ENCODE results near the gene GPR42. TPM values are rescaled to one million over a fixed set of nuclear protein-coding genes. Genes with fewer than 3 reads are reported as not detected.

Gene GPR42
- total RNA-seq, 2 donors from 2014 or later = not detected

GRCh38 chr19:35341565-35342225, 29.2 kb upstream of the GPR42 start:
- Histone ChIP-seq H3K36me3 (no peaks in the 10 kb centered on the region), H3K4me3 (no peak overlapping the region), H3K4me1 (ENCODE audit: control insufficient read depth in 1 of 2, low read depth in 2 of 2) (no peaks in the 10 kb centered on the region), H3K27me3 (replicated peaks; ENCODE audit: insufficient read depth) (no peaks in the 10 kb centered on the region), H3K9me3 (no peaks in the 10 kb centered on the region), H3K27ac (no peak overlapping the region)
- no peak for TF ChIP-seq CTCF (IDR thresholded peaks at IDR 0.05)
- no peak for DNase-seq (ENCODE audit: low spot score)
- ATAC-seq (ENCODE audit: insufficient number of reproducible peaks, low FRiP score, low read depth) = no peak

GRCh38 chr19:35342430-35342829, 28.4 kb upstream of the GPR42 start:
- no peaks in the 10 kb centered on the region for H3K9me3 ChIP-seq
- H3K36me3 ChIP-seq = no peaks in the 10 kb centered on the region
- ATAC-seq (ENCODE audit: insufficient number of reproducible peaks, low FRiP score, low read depth) = no peak
- no peak for DNase-seq (ENCODE audit: low spot score)
- no peaks in the 10 kb centered on the region for H3K4me1 ChIP-seq (ENCODE audit: control insufficient read depth in 1 of 2, low read depth in 2 of 2)
- H3K27me3 ChIP-seq (replicated peaks; ENCODE audit: insufficient read depth) = no peaks in the 10 kb centered on the region
- TF ChIP-seq CTCF (IDR thresholded peaks at IDR 0.05) = no peak
- H3K27ac ChIP-seq = no peak overlapping the region
- H3K4me3 ChIP-seq = no peak overlapping the region

GRCh38 chr19:35344511-35345031, 26.3 kb upstream of the GPR42 start:
- no peak for DNase-seq (ENCODE audit: low spot score)
- no peaks in the 10 kb centered on the region for H3K27me3 ChIP-seq (replicated peaks; ENCODE audit: insufficient read depth)
- no peaks in the 10 kb centered on the region for H3K36me3 ChIP-seq
- no peaks in the 10 kb centered on the region for H3K4me1 ChIP-seq (ENCODE audit: control insufficient read depth in 1 of 2, low read depth in 2 of 2)
- TF ChIP-seq CTCF (IDR thresholded peaks at IDR 0.05) = no peak
- H3K27ac ChIP-seq = no peak overlapping the region
- ATAC-seq (ENCODE audit: insufficient number of reproducible peaks, low FRiP score, low read depth) = no peak
- H3K9me3 ChIP-seq = no peaks in the 10 kb centered on the region
- H3K4me3 ChIP-seq = no peak overlapping the region

GRCh38 chr19:35345671-35346111, 25.2 kb upstream of the GPR42 start:
- Histone ChIP-seq H3K4me1 (ENCODE audit: control insufficient read depth in 1 of 2, low read depth in 2 of 2) (no peaks in the 10 kb centered on the region), H3K9me3 (no peaks in the 10 kb centered on the region), H3K36me3 (no peaks in the 10 kb centered on the region), H3K4me3 (no peak overlapping the region), H3K27me3 (replicated peaks; ENCODE audit: insufficient read depth) (no peaks in the 10 kb centered on the region), H3K27ac (no peak overlapping the region)
- DNase-seq (ENCODE audit: low spot score) (no peak), ATAC-seq (ENCODE audit: insufficient number of reproducible peaks, low FRiP score, low read depth) (no peak)
- no peak for TF ChIP-seq CTCF (IDR thresholded peaks at IDR 0.05)

- no peak for ATAC-seq (ENCODE audit: insufficient number of reproducible peaks, low FRiP score, low read depth)
- H3K4me1 ChIP-seq (ENCODE audit: control insufficient read depth in 1 of 2, low read depth in 2 of 2) = no peaks in the 10 kb centered on the region
- H3K27me3 ChIP-seq (replicated peaks; ENCODE audit: insufficient read depth) = no peaks in the 10 kb centered on the region
These were observed 24.4 kb upstream of the GPR42 start for GRCh38 chr19:35346193-35347052.

More at GRCh38 chr19:35346193-35347052, 24.4 kb upstream of the GPR42 start:
- no peak for TF ChIP-seq CTCF (IDR thresholded peaks at IDR 0.05)
- no peak for DNase-seq (ENCODE audit: low spot score)
- H3K4me3 ChIP-seq = no peak overlapping the region
- H3K27ac ChIP-seq = no peak overlapping the region
- H3K9me3 ChIP-seq = no peaks in the 10 kb centered on the region
- H3K36me3 ChIP-seq = no peaks in the 10 kb centered on the region

Data from thoracic aorta (tissue), 2 donors.